ENCODE results near the gene PRDM8.
A peak's percentile ranks its signal among the peaks of the same experiment; 100 is the strongest.

PRDM8 gene

DNA sequence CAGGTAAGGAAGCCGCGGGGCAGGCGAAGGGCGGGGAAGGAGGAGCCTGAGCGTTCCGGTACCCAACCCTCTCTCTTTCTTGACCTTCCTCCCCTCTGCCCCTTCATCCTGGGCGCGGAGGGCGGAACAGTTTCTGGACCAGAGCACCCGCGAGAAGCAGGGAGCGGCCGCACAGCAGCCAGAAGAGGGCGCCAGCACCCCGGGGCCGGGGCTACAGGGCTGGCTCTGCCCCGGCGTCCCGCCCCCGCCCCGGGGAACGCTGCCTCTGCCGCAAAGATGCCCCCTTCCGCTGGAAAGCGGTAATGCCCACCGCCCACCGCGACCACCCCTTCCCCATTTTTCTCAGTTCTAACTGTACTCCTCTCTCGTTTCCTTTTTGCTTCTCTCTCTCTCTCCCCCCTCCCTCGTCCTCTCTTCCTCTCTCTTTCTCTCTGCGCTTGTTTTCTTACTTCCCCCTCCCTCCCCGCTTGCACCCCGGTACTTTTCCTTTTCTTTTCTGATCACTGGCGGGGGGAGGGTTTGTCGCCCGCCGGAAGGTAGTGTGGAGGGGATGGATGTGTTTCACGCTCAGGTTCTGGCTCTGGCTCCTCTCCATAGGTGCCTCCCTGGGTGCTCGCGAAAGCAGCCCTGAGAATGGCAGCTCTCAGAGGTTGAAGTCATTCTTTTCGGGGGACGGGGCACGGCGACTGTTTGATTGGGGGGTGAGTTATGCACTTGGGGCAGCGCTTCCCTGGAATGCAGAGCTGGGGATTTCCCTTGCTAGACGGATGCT, 13.1 kb upstream of the PRDM8 start:
- DNase-seq, result no peak

DNA sequence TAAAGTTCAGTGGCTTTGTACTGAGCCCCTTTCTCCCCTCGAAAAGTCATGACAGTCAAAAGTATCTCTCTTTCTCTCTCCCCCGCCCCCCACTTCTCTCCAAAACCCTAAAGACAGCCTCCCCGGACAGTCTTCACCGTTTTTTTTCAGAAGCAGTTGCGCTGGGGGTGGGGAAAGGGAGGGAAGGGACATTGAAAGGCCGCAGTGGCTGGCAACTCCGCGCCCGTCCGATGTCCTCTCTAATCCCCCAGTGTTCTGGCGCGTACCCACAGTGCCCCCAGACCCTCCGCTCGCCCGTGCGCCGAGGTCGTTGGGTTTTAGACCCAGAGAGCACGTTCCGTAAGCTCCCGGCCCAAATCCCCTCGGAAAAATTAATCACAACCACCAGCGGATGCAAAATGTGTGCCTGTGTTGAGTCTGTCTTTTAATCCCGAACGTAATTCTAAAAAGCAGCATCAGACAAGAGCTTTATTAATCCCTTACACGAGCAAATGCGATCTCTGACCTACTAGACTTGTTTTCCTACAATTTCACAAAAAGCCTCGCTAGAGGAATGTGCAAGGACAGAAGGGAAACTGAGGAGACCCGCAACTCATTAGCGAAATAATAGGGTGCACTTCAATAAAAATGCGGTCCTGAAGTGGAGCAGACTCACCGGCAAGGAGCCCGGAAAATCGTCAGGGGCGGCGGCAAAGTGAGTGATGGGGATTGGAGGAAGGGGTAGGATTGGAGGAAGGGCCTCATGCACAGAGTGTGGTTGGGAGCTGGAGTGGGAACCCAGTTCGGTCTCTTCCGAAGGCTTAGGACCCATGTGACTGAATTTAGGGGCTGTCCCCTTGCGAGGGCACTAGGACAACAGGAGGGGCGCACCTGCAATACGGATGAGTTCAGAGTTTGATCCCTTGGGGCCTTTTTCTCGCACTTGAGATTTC, 12.2 kb upstream of the PRDM8 start:
- no peak for DNase-seq

DNA sequence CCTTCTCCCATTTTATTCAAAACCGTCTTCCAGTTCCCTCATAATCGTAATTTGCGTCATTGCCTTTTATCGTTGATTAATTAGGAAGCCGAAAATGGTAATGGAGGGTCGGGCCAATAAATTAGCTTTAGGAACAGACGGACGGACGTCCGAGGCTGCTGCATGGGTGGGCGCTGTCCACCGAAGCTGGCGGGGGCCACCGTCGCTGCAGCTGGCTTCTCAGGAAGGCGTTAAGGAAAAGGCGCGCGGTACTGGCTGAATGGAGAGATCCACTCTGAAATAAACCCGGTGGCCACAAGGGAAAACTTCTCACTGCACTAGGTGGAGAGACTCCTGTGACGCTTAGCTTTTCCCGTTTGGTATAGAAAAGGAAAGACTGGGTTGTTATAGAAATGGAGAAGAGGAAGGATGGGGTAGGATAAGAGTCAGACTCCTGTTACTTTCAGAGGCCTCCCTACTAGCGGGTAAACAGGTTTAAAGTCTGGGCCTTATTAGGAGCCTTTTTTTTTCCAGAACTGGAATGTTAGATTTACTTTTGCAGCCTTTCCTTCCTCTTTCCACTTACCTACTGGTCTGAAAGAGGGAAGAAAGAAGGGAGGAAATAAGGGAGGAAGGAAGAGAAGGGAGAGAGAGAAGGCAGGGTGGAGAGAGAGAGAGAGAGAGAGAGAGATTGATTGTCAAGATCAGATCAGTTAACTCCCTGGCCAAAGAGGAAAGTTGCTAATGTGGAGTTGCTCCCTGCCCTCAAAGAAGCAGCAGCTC, 11.3 kb upstream of the PRDM8 start:
- no peak for DNase-seq

DNA sequence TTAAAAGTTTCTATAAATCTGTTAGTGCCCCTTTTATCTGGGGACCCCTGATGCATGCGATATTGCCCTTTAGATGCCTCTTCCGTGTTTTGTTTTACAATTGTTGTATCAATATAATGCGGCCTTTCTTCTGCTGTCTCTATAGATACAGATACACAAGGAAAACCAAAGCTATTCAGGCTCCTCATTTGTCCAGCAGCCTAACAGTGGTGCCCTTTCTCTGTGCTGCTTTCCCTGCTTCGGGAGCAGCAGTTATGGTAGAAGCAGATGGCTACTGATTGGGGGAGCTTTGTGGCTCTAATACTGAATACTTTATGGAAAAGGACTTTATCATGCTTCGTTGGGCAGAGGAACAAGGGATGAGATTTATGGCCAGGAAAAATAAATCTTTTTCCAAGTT, 10.6 kb upstream of the PRDM8 start:
- no peak for DNase-seq

DNA sequence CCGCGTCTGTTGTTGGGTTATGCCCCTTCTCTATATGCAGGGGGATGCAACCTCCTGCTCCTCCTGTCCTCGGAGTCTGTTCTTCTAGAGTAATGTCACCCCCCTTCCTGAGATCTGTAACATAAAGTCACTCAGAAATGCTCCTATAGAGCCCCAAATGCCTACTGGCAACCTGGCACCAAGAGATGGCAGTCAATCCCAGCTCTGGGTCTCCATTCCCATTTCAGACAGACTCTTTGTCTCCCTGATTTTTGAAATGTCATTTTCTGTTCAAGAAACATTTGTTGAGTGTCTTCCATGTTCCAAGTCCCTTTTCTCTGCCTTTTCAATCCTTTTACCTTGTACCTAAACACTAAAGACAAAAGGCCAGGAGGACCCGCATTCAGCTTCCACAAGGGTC, 9.6 kb upstream of the PRDM8 start:
- no peak for DNase-seq

DNA sequence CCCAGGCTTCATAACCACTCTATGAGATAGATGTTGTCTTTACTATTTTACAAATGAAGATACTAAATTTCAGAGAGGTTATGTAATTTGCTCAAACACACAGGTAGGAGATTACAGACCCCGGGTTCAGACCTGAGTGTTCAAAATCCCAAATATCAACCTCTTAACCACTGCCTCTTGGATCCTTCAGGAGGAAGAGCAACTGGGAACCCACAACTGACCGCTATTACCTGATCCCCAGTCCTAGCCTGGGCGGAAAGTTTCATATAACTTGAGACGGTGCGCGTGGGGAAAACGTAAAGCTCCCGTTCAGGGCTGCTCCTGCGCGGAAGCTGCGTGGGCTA, 8.9 kb upstream of the PRDM8 start:
- no peak for DNase-seq

DNA sequence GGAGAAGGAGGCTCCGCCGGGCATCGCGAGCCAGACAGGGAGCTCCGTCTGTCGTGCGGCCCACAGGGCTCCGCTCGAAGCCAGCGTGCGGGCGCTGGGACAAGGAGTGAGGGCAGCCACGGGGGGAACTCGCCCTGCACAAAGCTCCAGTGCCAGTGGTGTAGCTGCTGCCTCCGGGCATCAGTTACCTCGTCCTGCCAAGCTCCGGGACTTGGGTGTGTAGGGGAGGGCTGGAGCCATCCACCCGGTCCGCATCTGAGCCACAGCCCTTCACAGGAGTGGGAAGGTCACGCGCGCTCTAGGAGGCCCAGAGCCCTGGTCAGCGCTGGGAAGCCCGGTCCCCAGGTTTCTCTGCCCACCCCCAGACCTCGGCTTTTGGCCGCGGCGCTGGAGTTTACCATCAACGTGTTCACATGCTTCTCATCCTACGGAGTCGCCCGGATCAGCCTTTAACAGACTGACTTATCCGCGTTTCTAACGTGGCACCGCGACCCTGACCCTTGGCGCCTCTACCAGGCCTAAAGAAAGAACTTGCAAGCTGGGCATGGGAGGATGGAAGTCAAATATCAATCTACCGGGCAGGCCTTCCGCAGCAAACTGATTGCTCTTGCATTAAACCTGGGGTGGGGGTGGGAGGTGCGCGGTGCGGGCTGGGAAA, 8.4 kb upstream of the PRDM8 start:
- no peak for DNase-seq

DNA sequence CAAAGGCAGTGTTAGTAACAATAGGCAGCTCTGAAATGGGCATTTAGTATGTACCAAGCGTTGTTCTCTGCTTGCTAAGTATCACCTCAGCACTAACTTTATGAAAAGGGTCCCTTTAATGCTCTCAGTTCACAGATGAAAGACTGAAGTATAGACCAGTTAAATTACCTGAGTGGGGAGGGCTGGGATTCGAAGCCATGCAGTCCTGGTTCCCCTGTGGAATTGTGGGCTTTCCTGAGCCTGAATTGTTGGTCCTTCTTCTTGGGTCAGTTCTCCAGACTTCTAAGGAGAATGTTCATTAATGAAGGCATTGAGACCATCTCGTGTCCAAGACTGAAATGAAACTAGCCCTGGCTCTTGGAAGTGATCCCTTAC, 7.7 kb upstream of the PRDM8 start:
- DNase-seq, result no peak

DNA sequence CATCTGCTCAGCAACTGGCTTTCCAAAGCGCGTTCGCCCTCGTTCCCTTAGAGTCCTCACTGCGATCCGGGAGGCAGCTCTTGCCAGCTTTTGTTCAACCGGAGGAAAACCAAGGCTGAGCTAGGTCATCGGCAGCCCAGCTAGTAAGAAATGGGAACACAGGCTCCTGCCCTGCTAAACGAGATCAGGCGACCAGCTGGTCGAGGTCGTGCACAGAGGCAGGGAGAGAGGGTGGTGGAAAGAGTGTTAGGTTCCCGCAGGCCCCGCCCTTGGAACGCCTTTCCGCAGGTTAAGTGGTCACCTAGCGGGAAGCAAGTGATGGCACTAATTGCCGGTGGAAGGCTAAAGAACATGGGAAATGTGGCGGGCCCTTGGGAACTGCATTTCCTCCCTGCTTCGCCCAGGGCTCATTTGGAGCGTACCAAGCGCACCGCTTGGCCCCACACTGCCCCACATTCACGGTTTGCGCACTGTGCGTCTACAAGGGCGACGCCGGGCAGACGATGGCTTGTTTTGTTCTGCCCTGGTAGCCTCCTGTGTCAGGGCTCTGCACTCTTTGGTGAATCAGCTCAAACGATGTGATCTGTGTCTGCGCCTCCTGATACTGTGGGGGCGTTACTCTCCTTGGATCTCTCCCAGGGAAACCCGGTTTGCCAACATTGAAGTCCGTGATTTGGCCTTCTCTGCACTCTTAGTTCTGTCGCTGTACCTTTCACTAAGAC, 7.2 kb upstream of the PRDM8 start:
- DNase-seq, result no peak

DNA sequence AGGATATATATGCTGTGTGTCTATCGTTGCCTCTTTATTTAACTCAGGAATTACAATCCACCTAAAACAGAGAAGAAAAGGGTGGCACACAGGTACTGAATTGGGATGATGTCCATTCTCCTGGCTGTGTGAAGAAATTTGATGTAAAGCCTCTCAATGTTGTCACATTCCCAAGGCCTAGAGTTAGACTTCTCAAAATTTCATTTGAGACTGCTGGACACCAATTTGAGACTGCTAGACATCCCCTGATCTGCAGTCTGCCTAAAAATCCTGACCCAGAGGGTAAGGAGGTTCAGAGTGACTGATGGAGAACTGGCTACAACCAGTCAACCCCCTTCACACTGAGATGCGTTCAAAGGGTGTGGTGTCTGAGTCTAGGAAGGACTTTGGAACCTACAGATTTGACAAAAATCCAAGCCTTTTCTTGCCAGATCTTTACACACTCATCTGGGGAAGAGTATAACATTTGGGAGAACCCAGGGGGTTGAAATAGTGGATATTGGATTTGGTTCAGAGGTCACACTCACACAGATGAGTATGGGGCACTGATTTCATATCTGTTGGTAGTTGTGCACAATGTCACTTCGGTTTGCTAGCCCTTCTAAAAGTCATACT, 4.9 kb upstream of the PRDM8 start:
- no peak for DNase-seq

DNA sequence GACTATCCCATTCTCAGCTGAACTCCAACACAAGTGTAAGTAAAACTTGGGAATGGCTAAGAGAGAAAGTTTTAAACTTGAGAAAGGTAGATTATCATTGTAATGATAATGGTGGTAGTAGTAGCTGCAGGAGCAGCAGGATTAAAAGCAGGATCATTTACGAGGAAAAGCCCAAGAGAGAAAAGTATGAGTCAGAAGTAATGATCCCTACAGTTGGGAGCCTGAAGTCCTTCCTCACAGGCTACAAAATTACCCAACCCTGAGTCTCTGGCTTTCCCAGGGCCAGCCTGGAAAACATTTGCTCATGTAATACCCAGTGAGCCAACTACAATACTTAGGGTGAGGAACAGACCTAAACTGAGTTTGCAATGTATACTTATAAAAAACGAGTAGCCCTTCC, 4.4 kb upstream of the PRDM8 start:
- DNase-seq, result no peak

DNA sequence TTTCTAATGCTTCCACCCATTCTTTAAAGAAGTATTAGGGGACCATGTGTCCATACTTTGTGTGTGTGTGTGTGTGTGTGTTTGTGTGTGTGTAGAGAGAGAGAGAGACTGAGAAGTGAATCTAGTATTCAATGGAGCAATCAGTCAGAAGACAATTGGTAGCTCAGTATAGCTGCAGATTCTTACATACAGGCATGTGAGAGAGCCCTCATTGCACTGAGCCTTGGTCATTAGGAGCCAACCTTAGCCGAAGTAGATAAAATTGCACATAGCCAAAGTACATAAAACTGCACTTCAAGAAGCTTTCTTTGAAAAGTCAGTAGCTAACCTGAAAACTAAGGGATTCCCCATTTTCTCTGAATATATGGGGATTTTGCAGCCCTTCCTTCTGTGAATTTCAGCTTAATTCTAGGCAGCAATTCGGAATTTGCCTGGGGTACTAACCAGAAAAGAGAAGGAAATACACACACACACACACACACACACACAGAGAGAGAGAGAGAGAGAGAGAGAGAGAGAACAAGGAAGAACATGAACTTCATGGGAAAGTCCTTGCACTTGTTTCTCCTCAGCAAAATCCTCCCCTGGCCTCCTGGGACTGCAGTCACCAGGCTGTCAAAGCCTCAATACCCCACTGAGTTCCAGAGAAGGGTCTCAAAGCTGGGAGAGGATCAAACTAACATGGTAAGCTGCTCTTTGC, 1.7 kb upstream of the PRDM8 start:
- no peak for DNase-seq

DNA sequence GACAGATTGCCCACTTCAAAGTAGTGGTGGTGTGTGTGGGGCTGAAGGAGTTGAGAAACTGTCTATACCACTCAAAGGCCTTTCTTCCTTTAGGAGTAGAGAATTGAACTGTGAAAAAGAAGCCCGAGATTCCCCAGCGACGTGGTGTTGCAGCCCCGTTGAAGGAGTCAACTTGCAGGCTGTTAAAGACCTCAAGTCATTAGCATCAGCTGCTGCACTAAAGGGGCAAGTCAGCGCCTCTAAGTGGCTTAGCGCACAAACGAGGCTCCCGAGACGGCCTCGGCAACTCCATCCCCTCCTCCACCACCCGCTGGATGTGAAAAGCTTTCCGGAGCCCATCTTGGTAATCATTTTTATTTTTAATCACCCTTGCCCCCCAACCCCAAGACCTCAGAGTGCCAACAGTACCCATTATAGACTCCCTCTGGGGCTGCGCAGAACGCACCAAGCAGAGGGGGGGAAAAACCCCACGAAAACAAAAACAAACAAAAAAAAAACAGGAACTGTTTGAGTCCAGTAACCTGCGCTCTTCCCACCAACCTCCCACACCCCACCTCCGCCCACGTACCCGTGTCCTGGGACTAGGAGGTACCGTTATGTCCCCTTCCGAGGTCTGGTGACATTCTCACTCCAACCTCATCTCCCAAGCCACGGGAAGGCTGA, 913 bp upstream of the PRDM8 start:
- DNase-seq, result no peak

DNA sequence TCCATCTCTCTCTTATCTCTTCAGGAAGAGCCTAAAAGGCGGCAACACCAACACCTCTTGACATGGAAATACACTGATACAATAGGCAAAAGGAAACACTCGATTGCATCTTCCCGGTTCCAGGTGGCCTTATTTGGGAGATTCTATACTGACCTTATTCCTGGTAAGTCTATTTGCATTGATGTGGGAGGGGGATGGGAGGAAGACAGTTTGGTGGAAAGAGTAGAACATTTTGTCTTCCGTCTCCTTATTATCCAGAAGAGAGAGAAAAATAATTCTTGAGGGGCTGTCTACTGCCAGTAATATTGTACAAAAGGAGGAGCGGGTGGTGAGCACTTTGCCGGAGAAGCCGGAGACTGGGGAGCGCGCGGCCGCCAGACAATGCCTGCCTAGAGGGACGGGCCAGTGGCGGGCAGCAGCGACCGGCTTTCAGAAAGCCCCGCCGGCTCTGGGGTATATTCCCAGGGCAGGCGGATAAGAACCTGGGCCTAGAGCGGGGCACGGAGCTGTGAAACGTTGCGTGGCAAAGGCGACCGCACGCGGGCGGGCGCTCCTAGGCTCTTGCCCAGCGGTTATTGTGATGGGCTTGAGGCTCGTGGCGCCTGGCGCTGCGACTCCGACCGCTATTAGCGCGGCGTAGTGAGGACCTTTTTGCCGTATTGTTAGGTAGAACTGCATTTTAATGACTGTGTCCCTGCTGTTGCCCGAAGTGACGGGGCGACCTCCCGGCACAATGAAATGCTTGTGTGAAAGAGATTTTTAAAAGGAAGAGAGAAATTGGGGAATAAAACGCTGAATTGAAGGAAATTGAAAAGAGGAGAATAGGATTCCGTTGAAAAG, 518 bp downstream of the PRDM8 start:
- no peak for DNase-seq

DNA sequence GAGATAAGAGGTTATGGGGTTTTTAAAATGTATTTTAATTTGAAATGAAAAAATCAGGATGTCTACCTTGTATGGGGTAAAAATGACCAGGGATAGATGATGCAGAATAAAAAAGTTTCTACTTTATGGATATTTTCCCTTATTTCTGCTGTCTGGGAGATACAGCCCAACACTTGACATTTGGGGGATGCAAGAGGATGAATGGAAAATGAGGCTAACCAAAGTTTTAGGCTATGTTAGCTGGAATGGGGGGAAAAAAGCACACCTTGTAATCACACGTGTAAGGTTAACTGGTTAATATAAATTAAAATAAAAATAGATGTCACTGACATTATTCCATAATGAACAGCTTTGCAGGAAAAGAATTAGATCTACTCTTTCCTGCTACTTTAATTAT, 1.1 kb downstream of the PRDM8 start:
- no peak for DNase-seq

DNA sequence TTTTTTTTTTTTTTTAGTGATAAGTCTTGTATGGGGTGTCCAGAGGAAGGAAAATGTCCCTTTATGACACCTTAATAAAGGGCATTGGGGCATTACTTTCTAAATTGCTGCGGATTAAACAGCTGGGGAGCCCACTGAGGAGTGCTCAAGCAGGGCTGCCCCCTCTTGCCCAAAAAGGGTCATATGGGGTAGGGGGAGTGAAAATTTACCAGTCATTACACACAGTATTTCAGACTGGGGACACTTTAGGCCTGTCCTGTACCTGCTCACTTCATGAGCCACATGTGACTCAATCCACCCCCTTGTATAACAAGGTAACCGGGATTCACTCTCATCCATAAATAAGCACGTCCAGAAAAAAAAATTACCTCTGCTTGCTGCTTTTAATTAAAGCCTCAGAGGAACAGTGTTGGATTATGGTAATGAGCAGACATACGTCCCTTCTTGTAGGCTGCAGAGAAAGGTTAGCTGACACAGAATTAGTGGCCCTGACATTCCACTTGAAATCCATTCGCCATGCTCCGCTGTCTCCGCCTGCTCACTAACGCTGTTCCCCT, 1.8 kb downstream of the PRDM8 start:
- DNase-seq, result no peak

DNA sequence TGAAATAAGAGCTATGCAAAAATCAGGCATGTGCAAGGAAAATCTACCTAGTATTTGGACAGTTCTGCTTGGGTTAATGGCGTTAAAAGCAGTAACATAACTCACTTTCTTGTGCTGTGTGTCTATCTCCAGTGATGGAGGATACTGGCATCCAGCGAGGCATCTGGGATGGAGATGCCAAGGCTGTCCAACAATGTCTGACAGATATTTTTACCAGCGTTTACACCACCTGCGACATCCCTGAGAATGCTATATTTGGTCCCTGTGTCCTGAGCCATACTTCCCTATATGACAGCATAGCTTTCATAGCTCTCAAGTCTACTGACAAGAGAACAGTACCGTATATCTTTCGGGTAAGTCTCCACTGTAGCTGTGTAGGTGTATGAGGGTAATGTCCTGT, 2.6 kb downstream of the PRDM8 start:
- no peak for DNase-seq

DNA sequence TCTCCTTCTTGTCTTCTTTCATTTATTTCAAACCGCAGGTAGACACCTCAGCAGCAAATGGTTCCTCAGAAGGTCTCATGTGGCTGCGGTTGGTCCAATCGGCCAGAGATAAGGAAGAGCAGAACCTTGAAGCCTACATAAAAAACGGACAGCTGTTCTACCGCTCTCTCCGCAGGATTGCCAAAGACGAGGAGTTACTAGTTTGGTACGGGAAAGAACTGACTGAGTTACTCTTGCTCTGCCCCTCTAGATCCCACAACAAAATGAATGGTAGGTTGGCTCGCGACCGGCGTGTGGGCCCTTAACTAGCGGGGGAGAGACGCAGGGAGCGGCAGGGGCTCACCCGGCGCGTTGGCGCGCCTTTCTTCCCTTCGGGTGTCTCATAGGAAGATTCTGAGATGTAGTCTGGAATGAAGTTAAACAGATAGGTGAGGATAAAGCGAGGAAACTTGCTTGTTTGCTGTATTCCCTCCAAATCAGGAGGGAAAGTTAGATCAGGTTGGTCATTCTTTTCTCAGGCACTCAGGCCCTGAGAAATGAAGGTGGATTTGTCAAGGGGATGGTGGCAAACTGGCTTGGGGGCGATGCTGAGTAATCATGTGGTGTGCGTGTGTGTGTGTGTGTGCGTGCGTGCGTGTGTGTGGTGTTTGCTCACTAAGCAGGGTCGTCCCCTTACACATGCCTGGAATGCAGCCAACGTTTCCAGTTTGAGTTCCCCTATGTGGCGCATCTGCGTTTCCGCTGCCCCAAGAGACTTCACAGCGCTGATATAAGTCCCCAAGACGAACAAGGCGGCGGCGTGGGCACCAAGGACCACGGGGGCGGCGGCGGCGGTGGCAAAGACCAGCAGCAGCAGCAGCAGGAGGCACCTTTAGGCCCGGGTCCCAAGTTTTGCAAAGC, 4.2 kb downstream of the PRDM8 start:
- DNase-seq, result peak; percentile 51

Data from NCI-H1105 (cell line).